ENCODE measurements around the gene HTR1D.
"Not testable (repeated sequence)": the region's sequence is repeated elsewhere in the genome, so short reads cannot be mapped to it uniquely, and the experiment has no call there.

HTR1D gene

DNA sequence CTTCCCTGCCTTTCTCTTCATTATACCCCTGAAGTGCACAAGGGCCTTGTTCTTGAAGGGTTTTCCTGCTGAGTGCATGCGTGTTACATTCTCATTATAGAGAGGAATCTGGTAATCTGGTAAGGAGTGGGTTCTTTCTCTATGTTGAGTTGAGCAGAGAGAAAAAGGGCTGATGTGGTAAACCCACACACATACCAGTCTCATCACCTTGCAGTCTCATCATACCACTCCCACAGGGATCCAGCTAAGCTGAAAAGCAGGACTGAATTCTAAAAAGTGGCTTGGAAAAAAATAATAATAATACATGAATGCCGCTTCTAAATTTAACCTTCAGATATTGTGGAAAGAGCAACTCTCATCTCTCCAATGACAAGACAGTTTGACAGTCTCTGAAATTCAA lies 10.5 kb upstream of the HTR1D start:
- DNase-seq = no peak
- Mint-ChIP-seq H3K4me3 (no peak overlapping the region), H3K36me3 (ENCODE audit: low read depth) (no peaks in the 10 kb centered on the region), H3K9me3 (no peaks in the 10 kb centered on the region), H3K4me1 (ENCODE audit: low read depth) (no peaks in the 10 kb centered on the region), H3K27ac (no peak overlapping the region), H3K27me3 (peaks cover 20% of the 10 kb centered on the region)

GRCh38 chr1:23224739-23225648 lies 7.7 kb upstream of the HTR1D start:
- Mint-ChIP-seq H3K9me3 (no peaks in the 10 kb centered on the region), H3K4me3 (no peak overlapping the region), H3K27me3 (peaks cover 25% of the 10 kb centered on the region), H3K36me3 (ENCODE audit: low read depth) (no peaks in the 10 kb centered on the region), H3K4me1 (ENCODE audit: low read depth) (no peaks in the 10 kb centered on the region), H3K27ac (no peak overlapping the region)
- no peak for DNase-seq

GRCh38 chr1:23223963-23224362 lies 6.7 kb upstream of the HTR1D start:
- not testable (repeated sequence) for H3K9me3 Mint-ChIP-seq; H3K4me3 Mint-ChIP-seq; H3K27ac Mint-ChIP-seq; H3K36me3 Mint-ChIP-seq (ENCODE audit: low read depth); H3K4me1 Mint-ChIP-seq (ENCODE audit: low read depth); DNase-seq
- peaks cover 33% of the 10 kb centered on the region for H3K27me3 Mint-ChIP-seq

DNA sequence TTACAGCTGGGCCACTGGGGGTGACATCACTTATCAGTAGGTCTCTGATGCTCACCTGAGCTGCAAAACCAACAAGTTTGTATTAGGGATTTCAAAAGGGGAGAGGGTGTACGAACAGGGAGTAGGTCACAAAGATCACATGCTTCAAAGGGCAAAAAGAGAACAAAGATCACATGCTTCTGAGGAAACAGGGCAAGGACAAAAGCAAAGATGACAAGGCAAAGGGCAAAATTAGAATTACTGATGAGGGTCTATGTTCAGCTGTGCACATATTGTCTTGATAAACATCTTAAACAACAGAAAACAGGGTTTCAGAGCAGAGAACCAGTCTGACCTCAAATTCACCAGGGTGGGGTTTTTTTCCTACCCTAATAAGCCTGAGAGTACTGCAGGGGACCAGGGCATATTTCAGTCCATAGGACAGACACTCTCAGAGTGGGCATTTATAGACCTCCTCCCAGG lies 6.2 kb upstream of the HTR1D start:
- not testable (repeated sequence) for H3K4me3 Mint-ChIP-seq; H3K36me3 Mint-ChIP-seq (ENCODE audit: low read depth); H3K4me1 Mint-ChIP-seq (ENCODE audit: low read depth)

GRCh38 chr1:23222742-23223141 lies 5.4 kb upstream of the HTR1D start:
- Mint-ChIP-seq H3K36me3 (ENCODE audit: low read depth) (no peaks in the 10 kb centered on the region), H3K9me3 (no peaks in the 10 kb centered on the region), H3K27ac (no peak overlapping the region), H3K27me3 (peaks cover 42% of the 10 kb centered on the region), H3K4me1 (ENCODE audit: low read depth) (peaks cover 2% of the 10 kb centered on the region), H3K4me3 (no peak overlapping the region)
- no peak for DNase-seq

More for the DNA sequence above, 6.2 kb upstream of the HTR1D start:
- H3K9me3 Mint-ChIP-seq, H3K27ac Mint-ChIP-seq, DNase-seq: not testable (repeated sequence)
- peaks cover 37% of the 10 kb centered on the region for H3K27me3 Mint-ChIP-seq

DNA sequence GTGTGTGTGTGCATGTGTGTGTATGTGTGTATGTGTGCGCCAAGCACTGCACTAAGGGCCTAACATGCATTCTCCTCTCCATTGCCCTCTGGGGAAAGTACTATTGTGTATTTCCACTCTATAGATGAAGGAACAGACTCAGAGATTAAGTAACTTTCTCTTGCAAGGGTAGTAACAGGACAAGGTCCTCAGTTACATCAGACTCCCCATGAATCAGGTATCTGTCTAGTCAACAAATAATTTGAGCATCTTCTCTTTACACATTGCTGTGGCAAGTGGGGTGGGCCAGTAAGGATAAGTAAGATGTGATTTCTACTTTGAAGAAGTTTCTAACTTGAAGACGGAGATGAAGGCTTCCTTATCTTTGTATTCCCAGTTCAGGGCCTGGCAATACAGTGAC lies 5.0 kb upstream of the HTR1D start:
- Mint-ChIP-seq H3K27me3 (peaks cover 44% of the 10 kb centered on the region), H3K4me1 (ENCODE audit: low read depth) (peaks cover 4% of the 10 kb centered on the region), H3K9me3 (no peaks in the 10 kb centered on the region), H3K27ac (no peak overlapping the region), H3K36me3 (ENCODE audit: low read depth) (no peaks in the 10 kb centered on the region), H3K4me3 (no peak overlapping the region)
- no peak for DNase-seq

DNA sequence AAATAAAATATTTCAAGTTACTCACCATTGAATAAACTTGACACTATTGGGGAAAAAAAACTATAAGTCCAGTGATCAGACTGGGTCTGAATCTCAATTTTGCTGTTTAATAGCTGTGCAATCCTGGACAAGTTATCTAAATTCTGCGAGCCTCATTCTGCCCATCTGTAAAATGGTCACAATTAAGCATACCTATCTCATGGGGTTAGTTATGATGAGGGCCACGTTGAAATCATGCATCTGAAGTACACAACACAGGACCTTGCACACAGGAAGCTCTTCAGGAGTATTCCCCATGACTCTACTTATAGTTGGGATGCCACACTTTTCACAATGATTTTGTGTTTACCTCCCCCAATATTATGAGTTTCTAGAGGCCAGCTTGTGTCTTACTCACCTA lies 3.8 kb upstream of the HTR1D start:
- H3K4me1 Mint-ChIP-seq (ENCODE audit: low read depth) = peaks cover 4% of the 10 kb centered on the region
- H3K4me3 Mint-ChIP-seq = no peak overlapping the region
- no peak for DNase-seq
- H3K27me3 Mint-ChIP-seq = peaks cover 50% of the 10 kb centered on the region
- H3K36me3 Mint-ChIP-seq (ENCODE audit: low read depth) = no peaks in the 10 kb centered on the region
- no peak overlapping the region for H3K27ac Mint-ChIP-seq
- no peaks in the 10 kb centered on the region for H3K9me3 Mint-ChIP-seq

GRCh38 chr1:23216771-23217420 lies 406 bp downstream of the HTR1D start:
- DNase-seq = peak; percentile 63
- Mint-ChIP-seq H3K9me3 (no peaks in the 10 kb centered on the region), H3K4me3 (peak overlapping the region; percentile 5), H3K4me1 (ENCODE audit: low read depth) (peaks cover 4% of the 10 kb centered on the region), H3K27me3 (peaks cover 70% of the 10 kb centered on the region), H3K27ac (no peak overlapping the region), H3K36me3 (ENCODE audit: low read depth) (no peaks in the 10 kb centered on the region)

DNA sequence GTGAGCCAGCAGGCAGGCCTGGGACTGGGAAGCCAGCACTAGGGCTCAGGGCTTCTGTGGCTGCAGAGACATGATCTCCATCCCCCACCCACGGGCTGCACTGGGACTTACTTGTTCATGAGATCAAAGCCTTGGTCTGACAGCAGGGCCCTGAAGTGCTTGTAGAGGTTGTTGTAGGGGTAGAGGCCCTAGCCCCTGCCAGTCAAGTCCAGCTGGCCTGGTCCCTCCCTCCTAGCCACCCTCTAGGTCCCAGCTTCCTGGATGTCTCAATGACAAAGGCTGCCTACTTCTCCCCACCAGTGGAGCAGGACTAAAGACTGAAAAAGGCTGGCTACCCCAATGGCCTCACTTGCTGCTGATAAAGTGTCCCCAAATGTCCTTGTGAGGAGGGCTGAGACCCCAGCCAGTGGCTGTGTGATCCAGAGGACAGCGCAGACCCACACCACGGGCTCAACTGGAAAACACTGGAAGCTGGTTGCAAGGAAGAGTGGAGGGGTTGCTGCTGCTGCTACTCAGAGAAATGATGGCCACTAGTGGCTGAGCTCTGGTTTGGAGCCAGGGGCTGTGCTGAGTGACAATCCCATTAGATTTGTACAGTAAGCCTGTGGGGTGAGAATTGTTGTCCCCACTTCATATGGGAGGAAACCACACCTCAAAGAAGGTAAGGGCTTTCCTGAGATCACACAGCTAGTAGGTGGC lies 1.4 kb downstream of the HTR1D start:
- Mint-ChIP-seq H3K27ac (no peak overlapping the region), H3K4me3 (no peak overlapping the region), H3K36me3 (ENCODE audit: low read depth) (no peaks in the 10 kb centered on the region)

GRCh38 chr1:23215291-23215690 lies 2.0 kb downstream of the HTR1D start:
- Mint-ChIP-seq H3K36me3 (ENCODE audit: low read depth) (no peaks in the 10 kb centered on the region), H3K4me1 (ENCODE audit: low read depth) (peaks cover 5% of the 10 kb centered on the region), H3K27me3 (peaks cover 75% of the 10 kb centered on the region), H3K4me3 (no peak overlapping the region), H3K27ac (no peak overlapping the region), H3K9me3 (no peaks in the 10 kb centered on the region)
- DNase-seq = no peak

More for the DNA sequence above, 1.4 kb downstream of the HTR1D start:
- Mint-ChIP-seq H3K27me3 (peaks cover 77% of the 10 kb centered on the region), H3K9me3 (no peaks in the 10 kb centered on the region), H3K4me1 (ENCODE audit: low read depth) (peaks cover 5% of the 10 kb centered on the region)
- no peak for DNase-seq

- Mint-ChIP-seq H3K4me3 (no peak overlapping the region), H3K27ac (no peak overlapping the region), H3K9me3 (no peaks in the 10 kb centered on the region), H3K36me3 (ENCODE audit: low read depth) (no peaks in the 10 kb centered on the region), H3K27me3 (peaks cover 75% of the 10 kb centered on the region), H3K4me1 (ENCODE audit: low read depth) (peaks cover 5% of the 10 kb centered on the region)
- DNase-seq = no peak
Observed at GRCh38 chr1:23214640-23215039, 2.7 kb downstream of the HTR1D start.

GRCh38 chr1:23211955-23212354 lies 5.3 kb downstream of the HTR1D start:
- no peak for DNase-seq
- no peaks in the 10 kb centered on the region for H3K9me3 Mint-ChIP-seq

GRCh38 chr1:23210963-23211362 lies 6.3 kb downstream of the HTR1D start:
- no peak overlapping the region for H3K27ac Mint-ChIP-seq
- H3K36me3 Mint-ChIP-seq (ENCODE audit: low read depth) = no peaks in the 10 kb centered on the region
- no peaks in the 10 kb centered on the region for H3K9me3 Mint-ChIP-seq
- H3K4me3 Mint-ChIP-seq = no peak overlapping the region
- peaks cover 53% of the 10 kb centered on the region for H3K27me3 Mint-ChIP-seq
- peaks cover 2% of the 10 kb centered on the region for H3K4me1 Mint-ChIP-seq (ENCODE audit: low read depth)
- no peak for DNase-seq

More at GRCh38 chr1:23211955-23212354, 5.3 kb downstream of the HTR1D start:
- peaks cover 54% of the 10 kb centered on the region for H3K27me3 Mint-ChIP-seq
- H3K27ac Mint-ChIP-seq = no peak overlapping the region
- peaks cover 2% of the 10 kb centered on the region for H3K4me1 Mint-ChIP-seq (ENCODE audit: low read depth)
- no peaks in the 10 kb centered on the region for H3K36me3 Mint-ChIP-seq (ENCODE audit: low read depth)
- no peak overlapping the region for H3K4me3 Mint-ChIP-seq

DNA sequence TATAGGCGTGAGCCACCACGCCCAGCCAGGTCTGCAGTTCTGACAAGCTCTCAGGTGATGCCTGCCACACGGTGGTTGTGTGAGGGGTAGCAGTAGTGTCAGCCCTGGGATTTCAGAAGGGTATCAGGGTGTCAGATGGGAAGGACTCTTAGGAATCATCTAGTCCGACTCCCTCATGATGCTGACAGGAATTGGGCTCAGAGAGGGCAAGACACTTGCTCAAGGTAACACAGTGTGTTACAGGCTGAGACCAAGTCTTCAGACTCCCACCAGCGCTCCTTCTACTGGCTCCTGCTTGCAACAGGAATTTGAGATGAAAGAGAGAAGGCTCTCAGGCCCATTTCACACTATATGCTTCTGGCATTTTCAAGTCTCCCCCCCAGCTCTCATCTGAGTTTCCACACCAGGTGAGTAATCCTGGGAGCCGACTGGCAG lies 6.9 kb downstream of the HTR1D start:
- H3K4me3 Mint-ChIP-seq = no peak overlapping the region
- peaks cover 51% of the 10 kb centered on the region for H3K27me3 Mint-ChIP-seq

More for the DNA sequence above, 6.9 kb downstream of the HTR1D start:
- Mint-ChIP-seq H3K4me1 (ENCODE audit: low read depth) (peaks cover 2% of the 10 kb centered on the region), H3K9me3 (no peaks in the 10 kb centered on the region), H3K27ac (no peak overlapping the region), H3K36me3 (ENCODE audit: low read depth) (no peaks in the 10 kb centered on the region)
- DNase-seq = no peak
